ENCODE results near the gene LYZL2. TPM values are rescaled to one million over a fixed set of nuclear protein-coding genes. Genes with fewer than 3 reads are reported as not detected.

Gene LYZL2
- total and polyA plus RNA-seq, 9 of the 15 experiments (the other 6 are each of a cell fraction or from before 2014, with no cell fraction given) = not detected

GRCh38 chr10:30617070-30617469, 12.5 kb downstream of the LYZL2 start:
- POLR2A ChIA-PET = no interaction called here
- DNase-seq (ENCODE audit: extremely low read depth in 1 of 4, low spot score in 3 of 4) (no peak), ATAC-seq (no peak), FAIRE-seq (no peak)
- no peak overlapping the region for H2AFZ ChIP-seq (ENCODE audit: low read depth, low read length)
- intact Hi-C loops (cut with micrococcal nuclease) = no loop called here
- 81% methylated on average over 7 of the region's 7 CpGs for whole genome bisulfite sequencing (ENCODE audit: insufficient coverage, low coverage, missing lambda C conversion rate)
- H3K9me3 ChIP-seq (replicated peaks; ENCODE audit: control insufficient read depth, insufficient read depth, low read depth, low read length) = no peaks in the 10 kb centered on the region
- in situ Hi-C loops (cut with MboI) = no loop called here
- no peak overlapping the region for H3K4me2 ChIP-seq (ENCODE audit: insufficient read depth, low read length)
- no peaks in the 10 kb centered on the region for H3K36me3 ChIP-seq (ENCODE audit: control insufficient read depth, insufficient read depth, low read length)
- H3K9me1 ChIP-seq (ENCODE audit: control insufficient read depth, insufficient read depth, low read length) = no peaks in the 10 kb centered on the region
- H3K4me1 ChIP-seq (replicated peaks in 1 of 2; ENCODE audit: control insufficient read depth in 2 of 2, insufficient read depth in 2 of 2, low read length in 2 of 2) = peaks cover 0 to 1% of the 10 kb centered on the region in 2 experiments; a peak in 3 of 5 replicates
- H3K4me3 ChIP-seq = no peak overlapping the region
- no peaks in the 10 kb centered on the region for H4K20me1 ChIP-seq (replicated peaks; ENCODE audit: control insufficient read depth, insufficient read depth, low read length)
- no peaks in the 10 kb centered on the region; a peak in 2 of 5 replicates for H3K27me3 ChIP-seq (ENCODE audit: control insufficient read depth in 2 of 2, insufficient read depth in 2 of 2, low read length in 2 of 2)
- H3K27ac ChIP-seq (ENCODE audit: extremely low read depth, low read depth, low read length) = no peak overlapping the region
- BruUV-seq (replicated peaks) = no TSS peak
- no peak overlapping the region for H3K9ac ChIP-seq (ENCODE audit: insufficient read depth in 1 of 2, low read depth in 2 of 2, low read length in 2 of 2)
- CTCF ChIA-PET (ENCODE audit: low intra/inter-chr PET ratio) = no interaction called here
- H3K79me2 ChIP-seq (ENCODE audit: control insufficient read depth, insufficient read depth, low read length) = no peaks in the 10 kb centered on the region
- TF ChIP-seq EHMT2 (IDR thresholded peaks at IDR 0.05) (no peak), MTA1 (IDR thresholded peaks at IDR 0.05; ENCODE audit: borderline replicate concordance) (no peak), ZNF311 (CRISPR knock-in tag; IDR thresholded peaks at IDR 0.05) (no peak), PTBP1 (IDR thresholded peaks at IDR 0.05; ENCODE audit: low read depth, low read length) (no peak), ADNP (tag; IDR thresholded peaks at IDR 0.05) (no peak), ZNF41 (CRISPR knock-in tag; conservative IDR thresholded peaks at IDR 0.05) (no peak), ZBED1 (IDR thresholded peaks at IDR 0.05) (no peak), PYGO2 (tag; IDR thresholded peaks at IDR 0.05) (no peak), HES1 (IDR thresholded peaks at IDR 0.05; ENCODE audit: low read depth) (no peak), ARNT (IDR thresholded peaks at IDR 0.05) (no peak), FOXJ2 (tag; IDR thresholded peaks at IDR 0.05) (no peak), TRIM28 (IDR thresholded peaks at IDR 0.05) (no peak), CREB3 (tag; conservative IDR thresholded peaks at IDR 0.05; ENCODE audit: low read depth) (no peak), TFAM (CRISPR knock-in tag; conservative IDR thresholded peaks at IDR 0.05) (no peak), PKNOX1 (IDR thresholded peaks at IDR 0.05) (no peak), ZSCAN29 (IDR thresholded peaks at IDR 0.05) (no peak), LCOR (CRISPR knock-in tag; IDR thresholded peaks at IDR 0.05) (no peak)
- TF ChIP-seq, protein P1, sequence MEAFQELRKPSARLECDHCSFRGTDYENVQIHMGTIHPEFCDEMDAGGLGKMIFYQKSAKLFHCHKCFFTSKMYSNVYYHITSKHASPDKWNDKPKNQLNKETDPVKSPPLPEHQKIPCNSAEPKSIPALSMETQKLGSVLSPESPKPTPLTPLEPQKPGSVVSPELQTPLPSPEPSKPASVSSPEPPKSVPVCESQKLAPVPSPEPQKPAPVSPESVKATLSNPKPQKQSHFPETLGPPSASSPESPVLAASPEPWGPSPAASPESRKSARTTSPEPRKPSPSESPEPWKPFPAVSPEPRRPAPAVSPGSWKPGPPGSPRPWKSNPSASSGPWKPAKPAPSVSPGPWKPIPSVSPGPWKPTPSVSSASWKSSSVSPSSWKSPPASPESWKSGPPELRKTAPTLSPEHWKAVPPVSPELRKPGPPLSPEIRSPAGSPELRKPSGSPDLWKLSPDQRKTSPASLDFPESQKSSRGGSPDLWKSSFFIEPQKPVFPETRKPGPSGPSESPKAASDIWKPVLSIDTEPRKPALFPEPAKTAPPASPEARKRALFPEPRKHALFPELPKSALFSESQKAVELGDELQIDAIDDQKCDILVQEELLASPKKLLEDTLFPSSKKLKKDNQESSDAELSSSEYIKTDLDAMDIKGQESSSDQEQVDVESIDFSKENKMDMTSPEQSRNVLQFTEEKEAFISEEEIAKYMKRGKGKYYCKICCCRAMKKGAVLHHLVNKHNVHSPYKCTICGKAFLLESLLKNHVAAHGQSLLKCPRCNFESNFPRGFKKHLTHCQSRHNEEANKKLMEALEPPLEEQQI (IDR thresholded peaks at IDR 0.05) = no peak
- TF ChIP-seq, protein P2, sequence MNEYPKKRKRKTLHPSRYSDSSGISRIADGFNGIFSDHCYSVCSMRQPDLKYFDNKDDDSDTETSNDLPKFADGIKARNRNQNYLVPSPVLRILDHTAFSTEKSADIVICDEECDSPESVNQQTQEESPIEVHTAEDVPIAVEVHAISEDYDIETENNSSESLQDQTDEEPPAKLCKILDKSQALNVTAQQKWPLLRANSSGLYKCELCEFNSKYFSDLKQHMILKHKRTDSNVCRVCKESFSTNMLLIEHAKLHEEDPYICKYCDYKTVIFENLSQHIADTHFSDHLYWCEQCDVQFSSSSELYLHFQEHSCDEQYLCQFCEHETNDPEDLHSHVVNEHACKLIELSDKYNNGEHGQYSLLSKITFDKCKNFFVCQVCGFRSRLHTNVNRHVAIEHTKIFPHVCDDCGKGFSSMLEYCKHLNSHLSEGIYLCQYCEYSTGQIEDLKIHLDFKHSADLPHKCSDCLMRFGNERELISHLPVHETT (CRISPR knock-in tag; conservative IDR thresholded peaks at IDR 0.05 in 1 of 2, IDR thresholded peaks at IDR 0.05 in 1 of 2) = no peak
